Endothelial cell of umbilical vein (primary cell): Measurements from ENCODE around the gene ELL2.

Experiments
- CTCF ChIP-seq, 2 donors: IDR thresholded peaks; 1 replicate in 1 of 2; 2 replicates in 1 of 2; pipeline ENCODE4 v1.5.1; 2011; ENCODE audit warnings: low read length in 2 of 2, mild to moderate bottlenecking in 2 of 2, moderate library complexity in 2 of 2, control low read depth in 1 of 2, inconsistent platforms in 1 of 2, low read depth in 1 of 2; ENCODE audit not compliant: insufficient read depth in 1 of 2; ENCODE audit errors: extremely low read depth in 1 of 2
- POLR2A ChIP-seq: IDR thresholded peaks from 2 replicates; pipeline ENCODE4 v1.6.1; 2012; ENCODE audit warnings: low read depth, mild to moderate bottlenecking, control low read depth, low read length

- no peak for TF ChIP-seq POLR2A
- TF ChIP-seq CTCF (IDR thresholded peaks at IDR 0.05; ENCODE audit: extremely low read depth in 1 of 2, insufficient read depth in 1 of 2, low read depth in 1 of 2, low read length in 2 of 2) = no peak
These were observed 1.1 kb upstream of the ELL2 start for GRCh38 chr5:95962785-95963184.
